GM13977 (cell line): ENCODE data around the gene CASP8.

Source experiments
- DNase-seq: peaks from one replicate; pipeline ENCODE4 v3.0.0; 2012; ENCODE audit warnings: low spot score
- CTCF ChIP-seq: IDR thresholded peaks from 2 replicates; pipeline ENCODE4 v1.5.1; 2012; ENCODE audit warnings: mild to moderate bottlenecking, control low read depth; ENCODE audit not compliant: insufficient read depth; ENCODE audit errors: extremely low read depth, missing control alignments
- in situ Hi-C: fragments of 300-500 bp; cut with MboI; formaldehyde crosslinking; loops from one replicate; pipeline ENCODE4 v1.12.0; 2022; ENCODE audit warnings: low sequenced_read_pairs, low pct_unique_long_range_greater_than_20kb, mixed read lengths, inconsistent platforms; ENCODE audit not compliant: unreplicated experiment

CASP8 gene

GRCh38 chr2:201244829-201245228 is 15.5 kb upstream of the CASP8 start:
- TF ChIP-seq CTCF: no peak
- no peak for DNase-seq
- in situ Hi-C loops: no loop called here

GRCh38 chr2:201246280-201246679 is 14.1 kb upstream of the CASP8 start:
- TF ChIP-seq CTCF: no peak
- in situ Hi-C loops: no loop called here
- no peak for DNase-seq

- no peak for DNase-seq
- in situ Hi-C loops: no loop called here
Measured at GRCh38 chr2:201248288-201248844, 12.0 kb upstream of the CASP8 start.

GRCh38 chr2:201249889-201250288 is 10.4 kb upstream of the CASP8 start:
- in situ Hi-C loops: no loop called here
- TF ChIP-seq CTCF: no peak
- no peak for DNase-seq

More at GRCh38 chr2:201248288-201248844, 12.0 kb upstream of the CASP8 start:
- no peak for TF ChIP-seq CTCF

- TF ChIP-seq CTCF: no peak
- in situ Hi-C loops: no loop called here
- no peak for DNase-seq
Measured at GRCh38 chr2:201250741-201251140, 9.6 kb upstream of the CASP8 start.

- TF ChIP-seq CTCF: no peak
- in situ Hi-C loops: no loop called here
- no peak for DNase-seq
Measured at GRCh38 chr2:201254081-201254730, 6.1 kb upstream of the CASP8 start.
